Measurements from ENCODE around the gene NADSYN1. TPM values are rescaled to one million over a fixed set of nuclear protein-coding genes. Genes with fewer than 3 reads are reported as not detected.
A peak's percentile ranks its signal among the peaks of the same experiment; 100 is the strongest.

Gene NADSYN1
- total RNA-seq, 1 donor from 2014 or later = 68.9 TPM

GRCh38 chr11:71474141-71474770 lies 21.3 kb downstream of the NADSYN1 start:
- no peak for DNase-seq (ENCODE audit: low read depth)

- DNase-seq (ENCODE audit: low read depth) = no peak
These were observed 21.9 kb downstream of the NADSYN1 start for GRCh38 chr11:71474771-71475483.

- no peak for DNase-seq (ENCODE audit: low read depth)
These were observed 23.0 kb downstream of the NADSYN1 start for GRCh38 chr11:71476031-71476430.

GRCh38 chr11:71476926-71477640 lies 24.1 kb downstream of the NADSYN1 start:
- no peak for DNase-seq (ENCODE audit: low read depth)

- no peak for DNase-seq (ENCODE audit: low read depth)
These were observed 24.9 kb downstream of the NADSYN1 start for GRCh38 chr11:71477641-71478527.

GRCh38 chr11:71478528-71478840 lies 25.5 kb downstream of the NADSYN1 start:
- DNase-seq (ENCODE audit: low read depth) = no peak

- no peak for DNase-seq (ENCODE audit: low read depth)
These were observed 28.3 kb downstream of the NADSYN1 start for GRCh38 chr11:71481101-71481960.

GRCh38 chr11:71482216-71482615 lies 29.2 kb downstream of the NADSYN1 start:
- DNase-seq (ENCODE audit: low read depth) = no peak

GRCh38 chr11:71482746-71483364 lies 29.9 kb downstream of the NADSYN1 start:
- no peak for DNase-seq (ENCODE audit: low read depth)

- no peak for DNase-seq (ENCODE audit: low read depth)
These were observed 30.7 kb downstream of the NADSYN1 start for GRCh38 chr11:71483692-71484091.

- DNase-seq (ENCODE audit: low read depth) = no peak
These were observed 31.5 kb downstream of the NADSYN1 start for GRCh38 chr11:71484248-71485062.

GRCh38 chr11:71485063-71485399 lies 32.0 kb downstream of the NADSYN1 start:
- no peak for DNase-seq (ENCODE audit: low read depth)

- no peak for DNase-seq (ENCODE audit: low read depth)
These were observed 32.5 kb downstream of the NADSYN1 start for GRCh38 chr11:71485466-71485865.

- DNase-seq (ENCODE audit: low read depth) = no peak
These were observed 33.3 kb downstream of the NADSYN1 start for GRCh38 chr11:71486320-71486719.

GRCh38 chr11:71488681-71489270 lies 35.8 kb downstream of the NADSYN1 start:
- DNase-seq (ENCODE audit: low read depth) = no peak

GRCh38 chr11:71489311-71490043 lies 36.5 kb downstream of the NADSYN1 start:
- peak; percentile 43 for DNase-seq (ENCODE audit: low read depth)

GRCh38 chr11:71490044-71490730 lies 37.2 kb downstream of the NADSYN1 start:
- DNase-seq (ENCODE audit: low read depth) = no peak

- no peak for DNase-seq (ENCODE audit: low read depth)
These were observed 37.9 kb downstream of the NADSYN1 start for GRCh38 chr11:71490731-71491390.
